ENCODE measurements around the gene AP1S1.

DNA sequence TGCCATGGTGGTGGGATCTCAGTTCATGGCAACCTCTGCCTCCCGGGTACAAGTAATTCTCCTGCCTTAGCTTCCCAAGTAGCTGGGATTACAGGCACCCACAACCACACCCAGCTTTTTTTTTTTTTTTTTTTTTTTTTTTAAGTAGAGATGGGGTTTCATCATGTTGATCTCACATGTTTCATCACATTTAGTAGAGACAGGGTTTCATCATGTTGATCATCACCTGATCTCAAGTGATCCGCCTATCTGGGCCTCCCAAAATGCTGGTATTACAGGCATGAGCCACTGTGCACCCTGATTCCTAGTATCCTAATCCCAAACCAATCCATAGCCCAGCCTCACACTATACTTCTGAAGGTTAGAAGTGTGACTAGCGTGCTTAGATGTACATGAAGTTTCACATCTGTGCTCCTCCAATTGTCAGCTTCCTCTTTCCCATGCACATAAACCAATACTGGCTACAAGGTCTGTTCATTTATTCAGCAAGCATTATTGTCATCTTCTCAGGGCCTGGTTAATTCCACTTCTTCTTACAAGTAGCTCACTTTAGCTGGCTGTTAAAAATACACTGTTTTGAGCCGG lies 32.7 kb downstream of the AP1S1 start:
- TF ChIP-seq, protein P1, sequence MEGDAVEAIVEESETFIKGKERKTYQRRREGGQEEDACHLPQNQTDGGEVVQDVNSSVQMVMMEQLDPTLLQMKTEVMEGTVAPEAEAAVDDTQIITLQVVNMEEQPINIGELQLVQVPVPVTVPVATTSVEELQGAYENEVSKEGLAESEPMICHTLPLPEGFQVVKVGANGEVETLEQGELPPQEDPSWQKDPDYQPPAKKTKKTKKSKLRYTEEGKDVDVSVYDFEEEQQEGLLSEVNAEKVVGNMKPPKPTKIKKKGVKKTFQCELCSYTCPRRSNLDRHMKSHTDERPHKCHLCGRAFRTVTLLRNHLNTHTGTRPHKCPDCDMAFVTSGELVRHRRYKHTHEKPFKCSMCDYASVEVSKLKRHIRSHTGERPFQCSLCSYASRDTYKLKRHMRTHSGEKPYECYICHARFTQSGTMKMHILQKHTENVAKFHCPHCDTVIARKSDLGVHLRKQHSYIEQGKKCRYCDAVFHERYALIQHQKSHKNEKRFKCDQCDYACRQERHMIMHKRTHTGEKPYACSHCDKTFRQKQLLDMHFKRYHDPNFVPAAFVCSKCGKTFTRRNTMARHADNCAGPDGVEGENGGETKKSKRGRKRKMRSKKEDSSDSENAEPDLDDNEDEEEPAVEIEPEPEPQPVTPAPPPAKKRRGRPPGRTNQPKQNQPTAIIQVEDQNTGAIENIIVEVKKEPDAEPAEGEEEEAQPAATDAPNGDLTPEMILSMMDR (IDR thresholded peaks at IDR 0.05): no peak
- no peak for TF ChIP-seq NFE2L2 (conservative IDR thresholded peaks at IDR 0.05; ENCODE audit: low read length)
- TF ChIP-seq, protein P2, sequence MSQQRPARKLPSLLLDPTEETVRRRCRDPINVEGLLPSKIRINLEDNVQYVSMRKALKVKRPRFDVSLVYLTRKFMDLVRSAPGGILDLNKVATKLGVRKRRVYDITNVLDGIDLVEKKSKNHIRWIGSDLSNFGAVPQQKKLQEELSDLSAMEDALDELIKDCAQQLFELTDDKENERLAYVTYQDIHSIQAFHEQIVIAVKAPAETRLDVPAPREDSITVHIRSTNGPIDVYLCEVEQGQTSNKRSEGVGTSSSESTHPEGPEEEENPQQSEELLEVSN (IDR thresholded peaks at IDR 0.05; ENCODE audit: borderline replicate concordance, low read depth): no peak
- no peak for TF ChIP-seq ZFP36 (IDR thresholded peaks at IDR 0.05; ENCODE audit: borderline replicate concordance, partially characterized antibody)
- TF ChIP-seq NR3C1 (IDR thresholded peaks at IDR 0.05): no peak
- TF ChIP-seq ZC3H11A (IDR thresholded peaks at IDR 0.05): no peak
- TF ChIP-seq EP300 (IDR thresholded peaks at IDR 0.05): no peak

Measured in A549 (cell line).